Naive thymus-derived CD8-positive, alpha-beta T cell (primary cell): Measurements from ENCODE around the gene ZPBP2. TPM values are rescaled to one million over a fixed set of nuclear protein-coding genes. Genes with fewer than 3 reads are reported as not detected.
"Not testable (repeated sequence)": the region's sequence is repeated elsewhere in the genome, so short reads cannot be mapped to it uniquely, and the experiment has no call there.

Experiments
- ATAC-seq, 2 donors: fragments of 150-1000 bp; cut with Tn5 transposase in 1 of 2; sonication (Bioruptor Pico), chemical (Tn5 transposase) in 1 of 2; 1 replicate in 1 of 2; 2 replicates in 1 of 2; pipeline ENCODE4 v1.10.0; 2021; ENCODE audit warnings: mild to moderate bottlenecking in 2 of 2, moderate library complexity in 2 of 2
- POLR2A ChIA-PET: fragments of 350-600 bp; sonication (Branson Sonifier 250); formaldehyde crosslinking; loops from one replicate; lab custom pipeline; 2021; ENCODE audit warnings: antibody characterized with exemption; lab: Charles Lee
- DNase-seq, 10 donors: peaks; one replicate each; pipeline versions ENCODE4 v3.0.0 to v3.0.0-alpha.2; 2020 to 2022
- H3K27ac Mint-ChIP-seq, 10 donors: one replicate each; pipeline ENCODE4 v1.8.0; 2020 to 2022; ENCODE audit warnings: mild to moderate bottlenecking in 10 of 10, mixed read lengths in 10 of 10, moderate library complexity in 4 of 10, inconsistent platforms in 1 of 10
- H3K27me3 Mint-ChIP-seq, 5 donors: one replicate each; pipeline ENCODE4 v1.8.0; 2021 to 2022; ENCODE audit warnings: mixed read lengths in 5 of 5
- H3K36me3 Mint-ChIP-seq, 3 donors: one replicate each; pipeline ENCODE4 v1.8.0; 2020 to 2022; ENCODE audit warnings: mixed read lengths in 3 of 3, mild to moderate bottlenecking in 2 of 3, inconsistent platforms in 1 of 3
- H3K4me1 Mint-ChIP-seq, 4 donors: one replicate each; pipeline ENCODE4 v1.8.0; 2021 to 2022; ENCODE audit warnings: mixed read lengths in 4 of 4
- H3K4me3 Mint-ChIP-seq, 10 donors: one replicate each; pipeline ENCODE4 v1.8.0; 2020 to 2022; ENCODE audit warnings: mild to moderate bottlenecking in 10 of 10, mixed read lengths in 10 of 10, moderate library complexity in 6 of 10, inconsistent platforms in 1 of 10
- H3K9me3 Mint-ChIP-seq, 9 donors: one replicate each; pipeline ENCODE4 v1.8.0; 2020 to 2022; ENCODE audit warnings: mixed read lengths in 9 of 9, mild to moderate bottlenecking in 3 of 9, inconsistent platforms in 1 of 9, moderate library complexity in 1 of 9
- polyA plus RNA-seq, 3 donors: library from polyadenylated mRNA; unstranded; fragments of 300-500 nt; fragmentation: Illumina TruSeq; gene quantifications; one replicate each; pipeline ENCODE4 v1.2.3, GENCODE V29; 2021
- total RNA-seq, 8 experiments: library from RNA in 2 of 8; stranded (reverse) in 2 of 8; gene quantifications; one replicate each; pipeline ENCODE4 v1.2.3 and lab custom pipeline; 2021 to 2026

ZPBP2 gene
- total and polyA plus RNA-seq, 5 experiments from 2014 or later: 0.38 to 0.49 TPM; not detected in 3

- peaks cover 19 to 73% (median 69%) of the 10 kb centered on the region in 4 donors for H3K4me1 Mint-ChIP-seq
- ATAC-seq, DNase-seq, POLR2A ChIA-PET, H3K9me3 Mint-ChIP-seq, H3K4me3 Mint-ChIP-seq, H3K27me3 Mint-ChIP-seq: not testable (repeated sequence)
- H3K27ac Mint-ChIP-seq: peak overlapping the region in 2 of 10 donors; percentile 65 to 84
- peaks cover 0 to 23% (median 4%) of the 10 kb centered on the region in 3 donors for H3K36me3 Mint-ChIP-seq
Measured at GRCh38 chr17:39855911-39856649, 11.9 kb upstream of the ZPBP2 start.

GRCh38 chr17:39861235-39861634 lies 6.8 kb upstream of the ZPBP2 start:
- Mint-ChIP-seq H3K4me3 (peak overlapping the region; percentile 81 to 99 (median 96)), H3K27me3 (no peaks in the 10 kb centered on the region), H3K27ac (peak overlapping the region; percentile 79 to 97 (median 93)), H3K36me3 (peaks cover 2 to 9% (median 7%) of the 10 kb centered on the region in 3 donors), H3K9me3 (no peaks in the 10 kb centered on the region), H3K4me1 (peaks cover 20 to 68% (median 58%) of the 10 kb centered on the region in 4 donors)
- POLR2A ChIA-PET: interaction anchor here (0.5 to 8.1 kb wide), 11 partner anchors 12 to 131 kb away, joined by 3 to 87 read pairs (median 9); partner anchors contain the start of genes LRRC3C, MIEN1 and ORMDL3
- no peak for DNase-seq
- no peak for ATAC-seq

- peak; percentile 26 to 36 for ATAC-seq
- peaks cover 25 to 73% (median 61%) of the 10 kb centered on the region in 4 donors for H3K4me1 Mint-ChIP-seq
- peaks cover 2 to 7% (median 5%) of the 10 kb centered on the region in 3 donors for H3K36me3 Mint-ChIP-seq
- POLR2A ChIA-PET: interaction anchor here (0.6 to 8.1 kb wide), 16 partner anchors 12 to 241 kb away, joined by 3 to 87 read pairs (median 5); partner anchors contain the start of gene MIEN1
- H3K27me3 Mint-ChIP-seq: no peaks in the 10 kb centered on the region
- peak overlapping the region; percentile 96 to 98 (median 98) for H3K27ac Mint-ChIP-seq
- no peaks in the 10 kb centered on the region for H3K9me3 Mint-ChIP-seq
- peak overlapping the region; percentile 92 to 99 (median 96) for H3K4me3 Mint-ChIP-seq
- no peak for DNase-seq
Measured at GRCh38 chr17:39863244-39863917, 4.6 kb upstream of the ZPBP2 start.

GRCh38 chr17:39863918-39864746 lies 3.9 kb upstream of the ZPBP2 start, which contains the start of gene IKZF3:
TSS of gene IKZF3 (minus strand) at chr17:39864312. CDS start at chr17:39864126, 186 bp downstream.
- Mint-ChIP-seq H3K27ac (peak within 1 kb of the TSS; percentile 96 to 98 (median 98)), H3K27me3 (no peaks in the 10 kb centered on the region), H3K4me1 (peaks cover 26 to 74% (median 64%) of the 10 kb centered on the region in 4 donors), H3K4me3 (peak within 1 kb of the TSS; percentile 92 to 99 (median 96)), H3K9me3 (no peaks in the 10 kb centered on the region), H3K36me3 (peaks cover 2 to 7% (median 5%) of the 10 kb centered on the region in 3 donors)
- DNase-seq (peak; percentile 71 to 87 (median 80)), ATAC-seq (peak; percentile 75 to 85)
- POLR2A ChIA-PET: interaction anchor here (0.9 to 8.1 kb wide), 15 partner anchors 43 to 245 kb away, joined by 3 to 87 read pairs (median 4); partner anchors contain the start of genes LRRC3C and ORMDL3

- peak overlapping the region; percentile 96 to 98 (median 98) for H3K27ac Mint-ChIP-seq
- H3K4me3 Mint-ChIP-seq: peak overlapping the region; percentile 24 to 99 (median 84)
- no peaks in the 10 kb centered on the region for H3K9me3 Mint-ChIP-seq
- ATAC-seq (no peak), DNase-seq (no peak)
- H3K36me3 Mint-ChIP-seq: peaks cover 0 to 7% (median 0%) of the 10 kb centered on the region in 3 donors
- H3K27me3 Mint-ChIP-seq: no peaks in the 10 kb centered on the region
- POLR2A ChIA-PET: interaction anchor here (1.5 to 8.1 kb wide), 3 partner anchors 47 to 244 kb away, joined by 3 to 87 read pairs (median 13); no protein-coding TSS in a partner anchor
- H3K4me1 Mint-ChIP-seq: peaks cover 22 to 59% (median 49%) of the 10 kb centered on the region in 4 donors
Measured at GRCh38 chr17:39866013-39866730, 1.8 kb upstream of the ZPBP2 start.

GRCh38 chr17:39867084-39867879 lies 720 bp upstream of the ZPBP2 start:
- peaks cover 0 to 7% (median 0%) of the 10 kb centered on the region in 3 donors for H3K36me3 Mint-ChIP-seq
- peak overlapping the region; percentile 65 to 99 (median 76) for H3K4me3 Mint-ChIP-seq
- peak overlapping the region; percentile 47 to 97 (median 90) for H3K27ac Mint-ChIP-seq
- H3K27me3 Mint-ChIP-seq: no peaks in the 10 kb centered on the region
- no peaks in the 10 kb centered on the region for H3K9me3 Mint-ChIP-seq
- ATAC-seq (peak; percentile 11 to 30), DNase-seq (peak in 5 of 10 donors; percentile 13 to 68 (median 46))
- H3K4me1 Mint-ChIP-seq: peaks cover 21 to 55% (median 49%) of the 10 kb centered on the region in 4 donors
- POLR2A ChIA-PET: interaction anchor here (0.5 kb wide), 2 partner anchors 105 to 170 kb away, joined by 4 to 5 read pairs; no protein-coding TSS in a partner anchor

GRCh38 chr17:39868554-39868942 lies 546 bp downstream of the ZPBP2 start:
- POLR2A ChIA-PET: interaction anchor here (0.7 to 1.0 kb wide), 3 partner anchors 57 to 235 kb away, joined by 3 to 4 read pairs (median 3); no protein-coding TSS in a partner anchor
- peak overlapping the region in 8 of 10 donors; percentile 21 to 91 (median 62) for H3K27ac Mint-ChIP-seq
- H3K4me3 Mint-ChIP-seq: peak overlapping the region in 8 of 10 donors; percentile 8 to 99 (median 66)
- no peaks in the 10 kb centered on the region for H3K27me3 Mint-ChIP-seq
- no peaks in the 10 kb centered on the region for H3K9me3 Mint-ChIP-seq
- ATAC-seq: no peak
- H3K36me3 Mint-ChIP-seq: peaks cover 0 to 3% (median 0%) of the 10 kb centered on the region in 3 donors
- DNase-seq: no peak
- peaks cover 21 to 52% (median 50%) of the 10 kb centered on the region in 4 donors for H3K4me1 Mint-ChIP-seq

GRCh38 chr17:39870776-39871175 lies 2.8 kb downstream of the ZPBP2 start:
- H3K9me3 Mint-ChIP-seq: no peaks in the 10 kb centered on the region
- no peaks in the 10 kb centered on the region for H3K27me3 Mint-ChIP-seq
- peaks cover 12 to 36% (median 31%) of the 10 kb centered on the region in 4 donors for H3K4me1 Mint-ChIP-seq
- H3K36me3 Mint-ChIP-seq: no peaks in the 10 kb centered on the region
- DNase-seq (no peak), ATAC-seq (no peak)
- no peak overlapping the region for H3K4me3 Mint-ChIP-seq
- H3K27ac Mint-ChIP-seq: no peak overlapping the region
- POLR2A ChIA-PET: interaction anchor here (0.6 to 1.2 kb wide), 3 partner anchors 37 to 117 kb away, joined by 3 to 9 read pairs (median 3); no protein-coding TSS in a partner anchor

GRCh38 chr17:39871801-39872200 lies 3.8 kb downstream of the ZPBP2 start:
- ATAC-seq (no peak), DNase-seq (no peak)
- POLR2A ChIA-PET: interaction anchor here (2.4 kb wide), 1 partner anchor 108 kb away, joined by 10 read pairs; the partner anchor contains the start of gene PSMD3
- Mint-ChIP-seq H3K9me3 (no peaks in the 10 kb centered on the region), H3K4me3 (no peak overlapping the region), H3K4me1 (peaks cover 6 to 26% (median 22%) of the 10 kb centered on the region in 4 donors), H3K36me3 (no peaks in the 10 kb centered on the region), H3K27me3 (no peaks in the 10 kb centered on the region), H3K27ac (no peak overlapping the region)

GRCh38 chr17:39872751-39873150 lies 4.7 kb downstream of the ZPBP2 start:
- no peak for ATAC-seq
- DNase-seq: peak in 1 of 10 donors; percentile 32
- H3K36me3 Mint-ChIP-seq: no peaks in the 10 kb centered on the region
- peaks cover 0 to 1% (median 0%) of the 10 kb centered on the region in 5 donors for H3K27me3 Mint-ChIP-seq
- peaks cover 2 to 17% (median 12%) of the 10 kb centered on the region in 4 donors for H3K4me1 Mint-ChIP-seq
- POLR2A ChIA-PET: interaction anchor here (1.0 to 2.4 kb wide), 4 partner anchors 54 to 107 kb away, joined by 3 to 10 read pairs (median 4); partner anchors contain the start of genes LRRC3C, ORMDL3 and PSMD3
- H3K9me3 Mint-ChIP-seq: no peaks in the 10 kb centered on the region
- H3K27ac Mint-ChIP-seq: no peak overlapping the region
- H3K4me3 Mint-ChIP-seq: no peak overlapping the region
